Tongue (tissue), 2 donors: ENCODE data around the gene ST8SIA2. TPM values are rescaled to one million over a fixed set of nuclear protein-coding genes. Genes with fewer than 3 reads are reported as not detected.
"Not testable (repeated sequence)": the region's sequence is repeated elsewhere in the genome, so short reads cannot be mapped to it uniquely, and the experiment has no call there.

Experiments
- DNase-seq: peaks from one replicate; pipeline ENCODE4 v3.0.0-alpha.2; 2015
- total RNA-seq: library from RNA; depleted of rRNA; stranded (reverse); fragments of >200 nt; gene quantifications from one replicate; pipeline ENCODE4 v1.2.3, GENCODE V29; 2014

ST8SIA2 gene
- total RNA-seq, 1 donor from 2014 or later, result 12.7 TPM

DNA sequence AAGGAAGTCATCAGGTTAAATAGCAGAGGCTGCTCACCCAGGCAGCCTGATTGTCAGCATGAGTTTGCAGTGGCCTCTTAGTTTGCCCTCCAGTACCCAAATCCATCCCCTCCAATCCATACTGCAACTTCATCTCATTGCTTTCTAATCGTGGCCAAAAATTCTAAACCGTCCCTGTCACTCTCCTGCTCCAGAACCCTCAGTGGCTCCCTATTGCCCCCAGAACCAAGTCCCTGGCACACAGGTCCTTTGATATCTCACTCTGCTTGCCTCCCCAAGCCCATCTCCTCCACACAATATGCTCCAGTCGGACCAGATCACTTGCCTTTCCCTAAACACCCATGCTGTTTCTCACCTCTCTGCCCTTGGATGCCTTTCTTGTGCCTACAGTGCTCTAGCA, 49.7 kb downstream of the ST8SIA2 start:
- DNase-seq, result no peak

DNA sequence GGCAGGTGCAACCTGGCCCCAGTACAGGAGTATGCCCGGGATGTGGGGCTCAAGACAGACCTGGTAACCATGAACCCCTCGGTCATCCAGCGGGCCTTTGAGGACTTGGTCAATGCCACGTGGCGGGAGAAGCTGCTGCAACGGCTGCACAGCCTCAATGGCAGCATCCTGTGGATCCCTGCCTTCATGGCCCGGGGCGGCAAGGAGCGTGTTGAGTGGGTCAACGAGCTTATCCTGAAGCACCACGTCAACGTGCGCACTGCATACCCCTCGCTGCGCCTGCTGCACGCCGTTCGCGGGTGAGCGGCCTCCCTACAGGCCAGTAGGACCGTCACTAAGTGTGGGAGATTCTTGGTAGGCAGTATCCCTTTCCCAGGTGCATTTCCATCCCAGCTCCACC, 51.0 kb downstream of the ST8SIA2 start:
- DNase-seq, result no peak

DNA sequence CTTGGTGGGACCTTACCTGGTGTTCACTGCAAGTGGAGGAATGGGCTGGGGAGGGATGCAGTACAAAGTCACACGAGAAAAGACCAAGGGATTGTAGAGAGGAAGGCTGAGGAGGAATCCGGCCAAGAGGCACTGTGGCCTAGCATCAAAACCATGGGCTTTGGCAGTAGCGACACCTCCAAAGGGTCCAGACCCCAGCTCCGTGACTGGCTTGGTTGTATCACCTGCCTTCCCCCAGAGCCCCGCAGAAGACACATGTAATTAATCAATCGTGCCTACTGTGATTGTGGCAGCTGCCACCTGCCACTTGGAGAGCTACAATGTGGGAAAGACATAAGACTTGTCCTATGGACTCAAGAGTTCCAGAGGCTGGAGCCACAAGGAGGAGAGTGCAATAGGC, 54.7 kb downstream of the ST8SIA2 start:
- no peak for DNase-seq

- DNase-seq, result no peak
These were observed 55.8 kb downstream of the ST8SIA2 start for GRCh38 chr15:92449476-92449875.

- DNase-seq, result no peak
These were observed 57.6 kb downstream of the ST8SIA2 start for GRCh38 chr15:92451225-92451825.

- DNase-seq, result no peak
These were observed 58.5 kb downstream of the ST8SIA2 start for GRCh38 chr15:92452143-92452542.

DNA sequence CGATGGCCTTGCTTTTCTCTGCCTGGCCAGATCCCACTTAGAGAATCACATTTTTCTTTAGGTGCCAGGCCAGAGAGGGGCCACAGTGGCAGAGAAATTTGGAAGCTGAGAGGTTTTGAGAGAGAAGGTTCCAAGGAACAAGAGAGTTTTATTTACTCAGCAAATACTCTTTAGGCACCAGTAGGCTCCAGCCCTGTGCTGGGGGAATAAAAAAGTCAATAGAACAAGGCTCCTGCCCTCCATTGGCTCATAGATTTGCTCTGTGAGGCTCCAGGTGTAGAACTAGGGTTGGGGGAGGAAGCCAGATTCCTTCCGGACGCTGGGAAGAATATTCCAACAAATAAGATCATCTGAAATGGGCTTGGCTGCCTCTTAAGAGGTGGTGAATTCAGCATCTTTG, 59.9 kb downstream of the ST8SIA2 start:
- no peak for DNase-seq

DNA sequence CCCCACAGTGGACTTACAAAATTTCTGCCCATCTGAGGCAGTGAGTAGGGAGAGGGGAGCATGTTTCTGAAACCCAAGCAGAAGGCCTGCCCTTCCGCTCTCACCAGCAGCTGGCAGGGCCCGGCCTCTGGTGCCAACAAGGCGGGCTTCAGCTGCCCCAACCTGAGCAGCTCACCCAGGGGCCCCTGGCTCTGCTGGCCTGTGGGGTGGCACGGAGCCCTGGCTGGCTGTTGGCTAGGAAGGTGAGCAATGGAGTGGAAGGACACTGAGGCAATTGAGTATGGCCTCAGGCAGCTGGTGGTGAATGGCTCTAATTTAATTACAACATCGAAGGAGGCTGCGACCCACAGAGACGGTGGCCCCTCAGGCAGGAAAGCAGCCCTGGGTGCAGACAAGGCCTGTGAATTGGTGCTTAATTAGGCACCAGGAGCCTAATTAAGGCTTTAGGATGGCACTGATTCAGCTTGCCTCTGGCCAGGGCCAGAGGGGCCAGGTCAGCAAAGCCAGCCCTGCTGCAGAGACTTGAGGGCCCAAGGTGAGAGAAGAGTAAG, 60.9 kb downstream of the ST8SIA2 start:
- no peak for DNase-seq

DNA sequence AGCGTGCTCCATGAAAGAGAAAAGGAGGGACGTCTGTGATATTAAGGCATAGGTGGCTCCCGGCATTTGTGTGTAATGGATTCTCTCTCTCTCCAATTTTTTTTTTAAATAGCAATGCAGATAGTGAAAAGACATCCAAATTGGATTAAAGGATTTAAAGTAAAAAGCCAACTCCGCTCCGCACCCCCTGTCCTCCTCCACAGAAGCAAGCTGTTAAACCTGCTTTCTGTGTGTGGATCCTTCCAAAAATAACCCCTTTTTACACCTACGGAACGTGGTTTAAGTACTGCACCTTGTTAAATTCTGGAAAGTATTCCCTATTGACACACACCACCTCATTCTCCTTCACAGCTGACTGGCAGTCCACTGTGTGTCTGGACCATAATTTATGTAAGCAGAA, 61.6 kb downstream of the ST8SIA2 start:
- DNase-seq, result no peak

DNA sequence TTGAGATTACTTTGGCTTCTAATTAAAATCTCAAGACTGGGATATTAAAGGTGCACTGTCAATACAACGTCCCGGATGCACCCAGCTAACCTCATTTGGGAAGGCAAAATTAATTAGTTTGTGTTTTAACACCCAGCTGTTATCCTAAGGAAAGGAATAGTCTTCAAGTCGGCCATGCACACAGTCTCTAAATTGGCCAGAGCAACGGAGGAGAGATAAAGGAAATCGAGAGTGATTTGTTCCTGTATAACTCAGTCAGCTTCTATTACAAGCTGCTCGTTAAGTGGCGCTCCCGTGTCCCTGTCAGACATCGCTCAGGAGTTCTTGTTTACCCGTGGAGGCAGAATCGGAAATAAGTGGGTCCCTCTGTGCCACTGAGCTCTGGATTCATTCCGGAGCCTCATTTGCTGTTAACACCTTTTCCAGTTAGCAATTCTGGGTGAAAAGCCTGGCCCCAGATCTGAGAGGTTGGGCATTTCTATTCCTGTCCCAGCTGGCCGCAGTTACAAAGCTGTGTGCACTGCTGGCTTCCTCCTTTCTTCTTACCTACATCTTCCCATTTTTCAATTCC, 63.9 kb downstream of the ST8SIA2 start:
- DNase-seq, result no peak

DNA sequence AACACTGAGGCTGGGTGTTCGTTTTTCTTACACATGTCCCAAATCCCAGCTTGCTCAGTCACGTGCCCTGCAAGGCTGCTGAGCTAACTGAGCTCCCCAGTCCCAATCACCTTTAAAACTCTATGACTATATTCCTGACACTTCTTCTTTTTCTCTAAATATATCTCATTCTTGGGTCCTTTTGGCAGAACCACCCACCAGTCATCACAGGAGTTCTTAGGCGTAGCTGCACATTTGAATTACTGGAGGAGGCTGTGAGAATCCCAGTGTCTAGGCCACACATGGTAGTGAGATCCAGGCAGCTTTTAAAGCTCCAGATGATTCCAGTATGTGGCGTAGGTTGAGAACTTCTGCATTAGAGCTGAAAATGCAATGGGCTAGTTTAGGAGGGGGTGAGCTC, 66.3 kb downstream of the ST8SIA2 start:
- no peak for DNase-seq

- DNase-seq, result no peak
These were observed 68.9 kb downstream of the ST8SIA2 start for GRCh38 chr15:92462424-92463125.

- no peak for DNase-seq
These were observed 69.7 kb downstream of the ST8SIA2 start for GRCh38 chr15:92463352-92463751.

DNA sequence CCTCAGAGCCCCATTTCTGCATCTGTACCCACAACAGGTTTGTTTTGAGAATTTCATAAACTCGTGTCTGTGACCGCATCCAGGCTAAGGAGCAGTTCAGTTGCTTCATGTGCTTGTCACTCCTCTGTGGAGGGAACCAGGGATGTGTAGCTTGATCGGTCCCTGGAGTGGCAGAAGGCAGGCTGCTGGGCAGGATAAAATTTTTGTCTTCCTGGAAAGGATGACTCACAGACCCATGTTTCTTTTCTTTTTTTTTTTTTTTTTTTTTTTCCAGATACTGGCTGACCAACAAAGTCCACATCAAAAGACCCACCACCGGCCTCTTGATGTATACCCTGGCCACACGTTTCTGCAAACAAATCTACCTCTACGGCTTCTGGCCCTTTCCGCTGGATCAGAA, 70.1 kb downstream of the ST8SIA2 start:
- no peak for DNase-seq

DNA sequence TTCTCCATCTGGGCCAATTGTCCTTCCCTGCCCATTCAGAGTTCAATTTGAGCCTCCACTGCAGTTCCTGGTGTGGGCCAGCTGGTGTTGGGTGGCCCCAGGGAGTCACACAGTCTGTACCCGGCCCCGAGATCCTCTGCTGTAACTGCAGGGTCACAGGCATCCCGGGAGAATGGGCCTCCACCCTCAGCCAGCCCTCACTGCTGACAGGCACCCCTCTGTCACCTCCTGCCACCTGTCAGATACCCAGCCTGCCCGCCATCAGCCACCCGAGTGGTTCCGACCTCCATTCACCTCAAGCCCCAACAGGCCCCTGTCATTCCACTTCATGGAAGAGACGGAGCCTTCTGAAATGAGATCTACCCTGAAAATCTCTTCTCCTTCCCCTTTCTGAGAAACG, 73.2 kb downstream of the ST8SIA2 start:
- DNase-seq, result no peak

DNA sequence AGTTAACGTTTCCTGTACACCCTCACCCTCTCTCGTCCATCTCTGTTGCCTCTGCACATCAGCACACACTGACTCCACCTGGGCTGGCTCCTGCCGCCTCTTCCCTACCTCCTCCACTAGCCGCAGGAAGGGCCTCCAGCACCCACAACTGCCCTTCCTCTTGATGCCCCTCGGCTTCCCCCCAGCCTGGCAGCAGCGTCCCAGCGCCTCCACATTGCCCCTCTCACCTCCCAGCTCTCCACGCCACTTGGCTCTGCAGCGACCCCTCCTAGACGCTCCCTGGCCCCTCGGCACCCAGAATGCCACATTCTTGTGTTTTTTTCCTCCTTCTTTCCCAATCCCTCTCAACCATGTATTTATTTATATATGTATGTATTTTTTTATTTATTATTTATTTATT, 73.6 kb downstream of the ST8SIA2 start:
- DNase-seq, result no peak

DNA sequence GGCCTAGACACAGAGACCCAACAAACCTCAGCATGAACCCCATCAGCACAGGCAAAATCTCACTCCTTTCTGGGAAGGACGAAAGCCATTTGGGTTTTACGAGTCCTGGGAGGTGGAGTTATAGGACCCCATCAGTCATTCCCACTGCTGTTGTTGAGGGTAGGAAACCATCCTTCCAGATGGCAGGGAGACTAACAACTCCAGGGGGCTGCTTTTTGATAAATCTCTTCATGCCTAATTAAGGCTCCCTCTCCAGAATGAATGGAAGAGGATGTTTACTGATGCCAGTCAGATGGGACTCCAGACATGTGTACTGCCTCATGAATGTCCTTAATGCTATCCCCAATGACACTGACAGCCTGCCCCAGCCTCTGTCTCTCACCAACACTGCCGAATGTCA, 75.3 kb downstream of the ST8SIA2 start:
- no peak for DNase-seq

- DNase-seq, result no peak
These were observed 77.6 kb downstream of the ST8SIA2 start for GRCh38 chr15:92471288-92471687.

DNA sequence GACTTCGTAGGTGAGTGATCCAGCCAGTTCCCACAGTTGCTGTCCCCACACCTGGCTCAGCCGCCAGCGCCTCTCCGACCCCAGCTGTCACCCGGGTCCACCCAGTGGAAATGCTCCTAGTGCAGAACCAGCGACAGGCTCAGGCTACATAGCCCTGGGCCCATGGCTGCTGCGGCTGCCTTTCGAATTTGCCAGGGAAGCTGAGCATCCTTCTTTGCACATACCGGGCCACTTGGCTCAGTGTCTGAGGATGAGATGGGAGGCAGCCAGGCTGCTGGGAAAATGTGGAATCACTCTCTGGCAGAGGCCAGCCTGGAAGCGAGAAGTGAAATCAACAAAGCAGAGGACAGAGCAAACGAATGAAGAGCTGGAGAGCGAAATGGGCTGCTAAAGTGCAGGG, 80.1 kb downstream of the ST8SIA2 start:
- DNase-seq, result no peak

DNA sequence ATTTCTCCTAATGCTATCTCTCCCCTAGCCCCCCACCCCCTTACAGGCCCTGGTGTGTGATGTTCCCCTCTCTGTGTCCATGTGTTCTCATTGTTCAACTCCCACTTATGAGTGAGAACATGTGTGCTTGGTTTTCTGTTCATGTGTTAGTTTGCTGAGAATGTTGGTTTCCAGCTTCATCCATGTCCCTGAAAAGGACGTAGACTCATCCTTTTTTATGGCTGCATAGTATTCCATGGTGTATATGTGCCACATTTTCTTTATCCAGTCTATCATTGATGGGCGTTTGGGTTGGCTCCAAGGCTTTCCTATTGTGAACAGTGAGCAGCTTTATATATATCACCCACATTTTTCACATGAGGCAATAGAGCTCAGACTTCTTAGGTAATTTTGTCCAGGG, 86.0 kb downstream of the ST8SIA2 start:
- not testable (repeated sequence) for DNase-seq

DNA sequence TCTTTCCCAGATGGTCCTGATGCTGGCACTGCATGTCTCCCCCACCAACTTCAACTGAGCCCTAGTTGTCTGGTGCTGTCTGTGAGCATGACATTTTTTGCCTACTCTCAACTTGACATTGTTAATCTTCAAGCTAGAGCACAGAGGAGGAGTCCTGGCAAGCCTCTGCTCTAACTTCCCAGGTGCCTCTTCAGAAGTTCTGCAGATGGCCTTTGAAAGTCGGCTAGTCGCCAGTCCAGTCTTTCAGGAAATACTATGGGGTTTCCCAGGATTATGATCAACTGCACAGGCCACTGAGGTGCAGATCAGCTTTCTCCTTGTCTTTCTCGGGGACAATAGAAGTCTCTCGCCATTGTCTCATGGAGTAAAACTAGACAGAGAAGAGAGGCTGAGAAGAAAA, 86.7 kb downstream of the ST8SIA2 start:
- peak; percentile 18 for DNase-seq

DNA sequence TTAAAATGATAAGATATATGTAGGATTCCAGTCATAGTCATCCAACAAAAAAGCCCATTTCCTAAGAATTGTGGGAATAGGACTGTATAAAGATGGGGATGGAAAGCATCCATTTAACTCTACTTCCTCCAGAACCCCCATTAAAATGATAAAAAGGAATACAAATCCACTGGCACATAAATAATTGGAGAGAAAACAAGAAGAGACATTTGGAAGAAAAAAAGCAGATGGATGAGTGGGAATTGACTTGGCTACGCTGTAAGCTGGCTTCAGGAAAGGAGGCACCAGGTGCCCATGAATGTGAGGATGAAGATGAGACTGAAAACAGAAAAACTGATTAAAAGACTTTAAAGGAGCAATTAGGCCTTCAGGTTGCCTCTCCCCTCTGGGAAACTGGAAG, 91.8 kb downstream of the ST8SIA2 start:
- DNase-seq, result no peak

DNA sequence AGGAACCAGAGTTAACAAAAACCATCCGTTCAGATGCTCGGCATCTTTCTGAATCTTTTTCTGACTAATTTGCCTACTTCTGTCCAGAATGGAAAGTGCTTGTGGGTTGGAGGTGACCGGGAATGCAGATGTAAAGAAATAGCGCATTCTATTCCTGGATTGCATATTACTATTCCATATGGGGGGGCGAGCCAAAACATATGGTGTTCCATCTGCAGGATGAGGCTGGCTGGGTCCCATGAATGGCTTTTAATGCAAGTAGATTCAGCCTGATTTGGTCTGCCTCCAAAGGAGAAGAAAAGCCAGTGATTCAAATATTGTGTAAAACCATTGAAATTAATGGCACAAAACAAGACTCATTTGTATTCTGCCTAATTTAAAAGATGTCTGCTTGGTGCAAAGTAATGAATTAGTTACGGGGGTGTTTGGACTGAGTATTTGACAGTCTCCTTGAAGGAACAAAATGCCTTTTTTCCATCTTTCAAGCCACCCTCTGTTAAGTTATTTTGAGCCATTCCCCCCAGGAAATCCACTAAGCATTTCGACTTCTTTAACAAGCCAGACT, 99.0 kb downstream of the ST8SIA2 start:
- DNase-seq, result peak; percentile 82
